Cardiac fibroblast (primary cell): Measurements from ENCODE around the gene CENPP.

Source experiments
- DNase-seq, 2 donors: peaks; one replicate each; pipeline versions ENCODE4 v3.0.0 to v3.0.0-alpha.2; 2010; ENCODE audit warnings: low read depth in 2 of 2
- H3K4me3 ChIP-seq, 2 donors: replicated peaks in 1 of 2; 1 replicate in 1 of 2; 2 replicates in 1 of 2; pipeline ENCODE4 v1.5.1; 2011; ENCODE audit warnings: low read depth in 2 of 2, low read length in 2 of 2, mild to moderate bottlenecking in 2 of 2, moderate library complexity in 1 of 2
- CTCF ChIP-seq: IDR thresholded peaks from one replicate; pipeline ENCODE4 v1.5.1; 2011; ENCODE audit warnings: low read depth, mild to moderate bottlenecking, low read length, inconsistent platforms

CENPP gene

DNA sequence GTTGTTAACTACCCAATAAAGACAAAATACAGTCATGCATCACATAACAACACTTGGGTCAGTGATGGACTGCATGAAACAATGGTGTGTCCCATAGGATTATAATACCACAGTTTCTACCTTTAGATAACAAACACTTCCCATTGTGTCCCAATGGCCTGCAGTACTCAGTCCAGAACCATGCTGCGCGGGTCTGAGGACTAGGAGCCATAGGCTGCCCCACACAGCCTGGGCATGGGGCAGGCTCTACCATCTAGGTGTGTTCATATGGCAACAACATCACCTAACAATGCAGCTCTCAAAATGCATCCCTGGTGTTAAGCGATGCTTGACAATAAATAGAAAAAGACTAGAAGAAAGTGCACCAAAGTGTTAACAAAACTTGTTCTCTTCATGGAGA lies 337.4 kb downstream of the CENPP start:
- no peak overlapping the region for H3K4me3 ChIP-seq
- TF ChIP-seq CTCF = no peak
- DNase-seq = no peak

DNA sequence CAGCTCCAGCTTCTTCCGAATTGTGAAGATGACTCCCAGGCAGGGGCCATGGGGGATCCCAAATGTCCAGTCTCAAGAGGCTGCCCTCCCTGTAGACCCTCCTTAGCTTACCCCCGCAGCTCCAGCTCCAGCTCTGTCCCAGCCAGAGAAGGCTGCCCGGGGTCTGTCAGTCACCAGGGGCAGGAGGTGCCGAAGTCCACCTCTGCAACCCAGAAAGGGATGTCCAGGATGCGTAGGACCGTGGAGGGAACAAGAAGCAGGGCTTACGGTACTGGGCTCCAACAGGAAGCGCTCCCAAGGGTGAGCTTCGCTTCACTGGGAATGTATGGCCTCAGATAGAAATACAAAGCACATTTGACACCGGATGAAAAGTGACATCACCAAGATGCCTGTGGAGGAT lies 338.2 kb downstream of the CENPP start:
- H3K4me3 ChIP-seq = no peak overlapping the region
- no peak for TF ChIP-seq CTCF
- DNase-seq = no peak

GRCh38 chr9:92664394-92665152 lies 338.8 kb downstream of the CENPP start:
- TF ChIP-seq CTCF = no peak
- DNase-seq = no peak
- H3K4me3 ChIP-seq = no peak overlapping the region

DNA sequence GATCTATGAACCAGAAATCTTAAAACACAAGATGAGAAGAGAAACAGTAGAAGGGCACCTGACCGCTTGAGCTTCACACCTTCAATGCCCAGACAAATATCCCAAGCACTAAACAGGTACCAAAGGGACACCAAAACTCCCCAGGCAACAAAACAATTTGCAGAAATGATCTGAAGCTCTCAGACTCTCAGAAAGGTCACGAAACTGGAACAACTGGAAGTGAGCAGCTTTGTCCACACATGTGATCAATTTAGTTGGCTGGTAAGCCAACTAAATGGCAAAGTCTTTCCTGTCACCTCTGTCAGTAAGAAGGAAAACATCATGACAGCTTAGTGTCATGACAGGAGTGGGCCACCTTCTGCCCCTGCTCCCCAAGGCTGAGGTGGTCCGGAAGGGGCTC lies 340.1 kb downstream of the CENPP start:
- no peak for TF ChIP-seq CTCF
- DNase-seq = no peak
- no peak overlapping the region for H3K4me3 ChIP-seq

DNA sequence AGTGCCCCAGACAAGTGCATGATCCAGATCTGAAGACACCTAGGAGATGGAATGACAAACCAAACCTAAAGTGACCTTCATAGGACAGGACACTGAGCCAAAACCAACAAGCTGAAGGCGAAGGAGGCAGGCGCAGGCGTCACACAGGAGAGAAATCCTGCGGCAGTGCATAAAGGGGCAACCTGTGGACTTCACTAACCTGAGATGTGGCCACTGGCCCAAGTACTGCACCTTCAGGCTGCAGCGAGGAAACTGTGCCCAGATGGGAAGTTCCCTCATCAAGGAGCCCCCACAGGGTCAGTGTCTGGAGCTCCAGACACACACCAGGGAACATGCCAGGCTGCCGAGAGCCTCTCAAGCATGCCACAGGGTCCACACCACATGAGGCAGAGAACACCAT lies 340.5 kb downstream of the CENPP start:
- DNase-seq = no peak
- no peak overlapping the region for H3K4me3 ChIP-seq
- TF ChIP-seq CTCF = no peak

DNA sequence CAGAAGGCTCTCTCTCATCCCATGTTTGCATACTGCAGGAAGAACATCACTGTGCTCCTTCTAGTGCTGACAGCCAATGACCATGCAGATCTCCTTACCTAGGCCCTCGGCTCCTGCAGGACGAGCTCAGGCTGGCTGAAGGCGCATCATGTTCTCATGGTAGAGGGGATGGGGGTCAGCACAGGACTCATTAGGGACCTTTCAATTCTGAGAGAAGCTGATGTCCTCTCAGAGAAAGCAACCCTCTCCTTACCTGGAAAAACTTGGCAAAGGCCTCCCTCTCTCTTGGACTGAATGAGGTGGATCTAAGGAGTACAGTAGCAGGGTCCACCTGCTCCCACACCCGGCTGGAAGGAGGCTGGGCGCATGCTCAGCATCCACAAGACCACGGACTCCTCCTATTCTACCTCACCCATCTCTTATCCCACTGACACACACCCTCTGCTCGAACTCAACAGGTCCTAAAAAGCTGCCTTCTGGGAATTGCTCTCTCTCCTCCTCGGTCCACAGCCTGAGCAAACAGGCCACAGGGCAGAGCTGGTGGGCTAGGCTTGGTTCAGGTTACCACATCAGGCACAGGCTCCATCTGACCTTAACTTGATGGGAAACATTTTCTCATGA lies 341.3 kb downstream of the CENPP start:
- H3K4me3 ChIP-seq = no peak overlapping the region
- no peak for TF ChIP-seq CTCF
- no peak for DNase-seq
